Fibroblast of skin of left quadriceps (primary cell): ENCODE data around the gene RIOK3.
"Not testable (repeated sequence)": the region's sequence is repeated elsewhere in the genome, so short reads cannot be mapped to it uniquely, and the experiment has no call there.

Experiments used
- DNase-seq, 2 experiments: peaks; one replicate each; pipeline ENCODE4 v3.0.0-alpha.2; 2013; ENCODE audit warnings: low read depth in 2 of 2

The RIOK3 gene

GRCh38 chr18:23451491-23451890 lies 1.6 kb upstream of the RIOK3 start:
- DNase-seq, result no peak

- DNase-seq, result no peak
Observed at GRCh38 chr18:23452347-23452727, 750 bp upstream of the RIOK3 start.

GRCh38 chr18:23453680-23454058 lies 582 bp downstream of the RIOK3 start:
- no peak for DNase-seq

- no peak for DNase-seq
Observed at GRCh38 chr18:23456835-23457234, 3.7 kb downstream of the RIOK3 start.

GRCh38 chr18:23458830-23459529 lies 5.9 kb downstream of the RIOK3 start:
- no peak for DNase-seq

- no peak for DNase-seq
Observed at GRCh38 chr18:23459530-23459921, 6.4 kb downstream of the RIOK3 start.

GRCh38 chr18:23460285-23461273 lies 7.5 kb downstream of the RIOK3 start:
- no peak for DNase-seq

- no peak for DNase-seq
Observed at GRCh38 chr18:23462876-23463275, 9.8 kb downstream of the RIOK3 start.

- DNase-seq, result no peak
Observed at GRCh38 chr18:23468753-23469459, 15.8 kb downstream of the RIOK3 start.

- no peak for DNase-seq
Observed at GRCh38 chr18:23470620-23471387, 17.7 kb downstream of the RIOK3 start.

- DNase-seq, result no peak
Observed at GRCh38 chr18:23471486-23471885, 18.4 kb downstream of the RIOK3 start.

- no peak for DNase-seq
Observed at GRCh38 chr18:23479829-23480505, 26.9 kb downstream of the RIOK3 start.

- no peak for DNase-seq
Observed at GRCh38 chr18:23484561-23485182, 31.6 kb downstream of the RIOK3 start.

GRCh38 chr18:23485386-23485785 lies 32.3 kb downstream of the RIOK3 start:
- no peak for DNase-seq

- DNase-seq, result no peak
Observed at GRCh38 chr18:23487738-23488570, 34.9 kb downstream of the RIOK3 start.

- not testable (repeated sequence) for DNase-seq
Observed at GRCh38 chr18:23489586-23489985, 36.5 kb downstream of the RIOK3 start.

- DNase-seq, result no peak
Observed at GRCh38 chr18:23493654-23494053, 40.6 kb downstream of the RIOK3 start.

- DNase-seq, result no peak
Observed at GRCh38 chr18:23494992-23495391, 41.9 kb downstream of the RIOK3 start.

GRCh38 chr18:23495723-23496440 lies 42.8 kb downstream of the RIOK3 start:
- no peak for DNase-seq
